ENCODE data around the gene STARD13. TPM values are rescaled to one million over a fixed set of nuclear protein-coding genes. Genes with fewer than 3 reads are reported as not detected.

Gene STARD13
- total and polyA plus RNA-seq, 2 donors from 2014 or later: 5.1 to 37.2 TPM

- Histone ChIP-seq H3K9me3 (ENCODE audit: control insufficient read depth in 2 of 3, insufficient read depth in 1 of 3, low read length in 3 of 3) (no peaks in the 10 kb centered on the region), H3K27me3 (ENCODE audit: control insufficient read depth, insufficient read depth, low read length) (no peaks in the 10 kb centered on the region), H3K4me3 (ENCODE audit: low read length in 3 of 3) (no peak overlapping the region), H3K36me3 (ENCODE audit: control insufficient read depth in 2 of 3, insufficient read depth in 3 of 3, low read length in 3 of 3) (no peaks in the 10 kb centered on the region), H3K9ac (ENCODE audit: low read length in 3 of 3) (no peak overlapping the region), H3K4me1 (ENCODE audit: control insufficient read depth in 2 of 3, insufficient read depth in 2 of 3, low read depth in 1 of 3, low read length in 3 of 3) (no peaks in the 10 kb centered on the region), H3K27ac (ENCODE audit: low read depth in 2 of 2, low read length in 2 of 2) (no peak overlapping the region)
- DNase-seq: no peak
- no peak for FAIRE-seq
- intact Hi-C loops (cut with DNase I): no loop called here
- TF ChIP-seq CTCF (IDR thresholded peaks at IDR 0.05; ENCODE audit: borderline replicate concordance, extremely low read depth, insufficient read depth): no peak
These were observed 32.5 kb upstream of the STARD13 start for GRCh38 chr13:33318037-33318436.

GRCh38 chr13:33316890-33317289 is 31.3 kb upstream of the STARD13 start:
- Histone ChIP-seq H3K27ac (ENCODE audit: low read depth in 2 of 2, low read length in 2 of 2) (no peak overlapping the region), H3K27me3 (ENCODE audit: control insufficient read depth, insufficient read depth, low read length) (no peaks in the 10 kb centered on the region), H3K9me3 (ENCODE audit: control insufficient read depth in 2 of 3, insufficient read depth in 1 of 3, low read length in 3 of 3) (no peaks in the 10 kb centered on the region), H3K36me3 (ENCODE audit: control insufficient read depth in 2 of 3, insufficient read depth in 3 of 3, low read length in 3 of 3) (no peaks in the 10 kb centered on the region), H3K4me3 (ENCODE audit: low read length in 3 of 3) (no peak overlapping the region), H3K4me1 (ENCODE audit: control insufficient read depth in 2 of 3, insufficient read depth in 2 of 3, low read depth in 1 of 3, low read length in 3 of 3) (peaks cover 0 to 2% (median 0%) of the 10 kb centered on the region in 3 donors), H3K9ac (ENCODE audit: low read length in 3 of 3) (no peak overlapping the region)
- no peak for FAIRE-seq
- no peak for TF ChIP-seq CTCF (IDR thresholded peaks at IDR 0.05; ENCODE audit: borderline replicate concordance, extremely low read depth, insufficient read depth)
- DNase-seq: no peak
- intact Hi-C loops (cut with DNase I): no loop called here

GRCh38 chr13:33313504-33313903 is 27.9 kb upstream of the STARD13 start:
- Histone ChIP-seq H3K9me3 (ENCODE audit: control insufficient read depth in 2 of 3, insufficient read depth in 1 of 3, low read length in 3 of 3) (no peaks in the 10 kb centered on the region), H3K27ac (ENCODE audit: low read depth in 2 of 2, low read length in 2 of 2) (no peak overlapping the region), H3K9ac (ENCODE audit: low read length in 3 of 3) (no peak overlapping the region), H3K4me3 (ENCODE audit: low read length in 3 of 3) (no peak overlapping the region), H3K36me3 (ENCODE audit: control insufficient read depth in 2 of 3, insufficient read depth in 3 of 3, low read length in 3 of 3) (no peaks in the 10 kb centered on the region), H3K4me1 (ENCODE audit: control insufficient read depth in 2 of 3, insufficient read depth in 2 of 3, low read depth in 1 of 3, low read length in 3 of 3) (peaks cover 0 to 2% (median 0%) of the 10 kb centered on the region in 3 donors), H3K27me3 (ENCODE audit: control insufficient read depth, insufficient read depth, low read length) (no peaks in the 10 kb centered on the region)
- no peak for FAIRE-seq
- TF ChIP-seq CTCF (IDR thresholded peaks at IDR 0.05; ENCODE audit: borderline replicate concordance, extremely low read depth, insufficient read depth): no peak
- DNase-seq: no peak
- intact Hi-C loops (cut with DNase I): no loop called here

- no peak for TF ChIP-seq CTCF (IDR thresholded peaks at IDR 0.05; ENCODE audit: borderline replicate concordance, extremely low read depth, insufficient read depth)
- H3K36me3 ChIP-seq (ENCODE audit: control insufficient read depth in 2 of 3, insufficient read depth in 3 of 3, low read length in 3 of 3): no peaks in the 10 kb centered on the region
These were observed 27.3 kb upstream of the STARD13 start for GRCh38 chr13:33312861-33313212.

More at GRCh38 chr13:33312861-33313212, 27.3 kb upstream of the STARD13 start:
- Histone ChIP-seq H3K4me1 (ENCODE audit: control insufficient read depth in 2 of 3, insufficient read depth in 2 of 3, low read depth in 1 of 3, low read length in 3 of 3) (peaks cover 0 to 2% (median 0%) of the 10 kb centered on the region in 3 donors), H3K9me3 (ENCODE audit: control insufficient read depth in 2 of 3, insufficient read depth in 1 of 3, low read length in 3 of 3) (no peaks in the 10 kb centered on the region), H3K27ac (ENCODE audit: low read depth in 2 of 2, low read length in 2 of 2) (no peak overlapping the region), H3K4me3 (ENCODE audit: low read length in 3 of 3) (no peak overlapping the region), H3K27me3 (ENCODE audit: control insufficient read depth, insufficient read depth, low read length) (no peaks in the 10 kb centered on the region), H3K9ac (ENCODE audit: low read length in 3 of 3) (no peak overlapping the region)
- DNase-seq (no peak), FAIRE-seq (no peak)
- intact Hi-C loops (cut with DNase I): no loop called here
